HG03196 (cell line): ENCODE data around the gene DMD.

Source experiments
- ATAC-seq: cut with Tn5 transposase; IDR thresholded peaks from one replicate; pipeline ENCODE4 v1.9.1; 2021; ENCODE audit not compliant: unreplicated experiment

Gene DMD

DNA sequence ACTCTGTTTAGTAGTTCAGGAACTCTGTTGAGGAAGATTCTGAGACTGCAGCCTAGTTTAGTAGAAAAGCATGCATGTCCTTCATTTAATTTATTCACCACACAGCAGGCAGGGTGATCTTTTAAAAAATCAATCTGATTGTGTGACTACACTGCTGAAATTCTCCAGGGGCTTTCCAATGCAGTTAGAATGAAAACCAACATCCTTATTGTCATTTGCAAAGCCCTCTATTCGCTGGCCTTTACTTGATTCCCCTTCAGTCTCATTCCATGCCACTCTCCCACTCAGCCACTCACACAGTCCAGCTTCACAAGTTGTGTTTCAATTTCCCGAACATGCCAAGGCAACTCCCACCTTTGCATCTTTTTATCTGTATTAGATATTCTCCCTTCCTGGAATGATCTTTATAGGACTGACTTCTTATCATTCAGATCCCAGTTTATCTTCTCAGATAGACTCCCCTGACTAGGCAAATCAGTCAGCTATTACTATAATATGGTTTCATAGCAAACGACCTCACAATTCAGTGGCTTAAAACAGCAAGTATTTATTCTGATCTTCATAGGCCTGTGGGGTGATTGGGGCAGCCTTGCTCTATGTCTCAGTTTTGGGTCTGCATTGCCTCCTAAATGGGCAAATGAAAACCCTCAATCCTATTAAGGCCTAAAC is 2118.2 kb downstream of the DMD start:
- ATAC-seq: no peak

DNA sequence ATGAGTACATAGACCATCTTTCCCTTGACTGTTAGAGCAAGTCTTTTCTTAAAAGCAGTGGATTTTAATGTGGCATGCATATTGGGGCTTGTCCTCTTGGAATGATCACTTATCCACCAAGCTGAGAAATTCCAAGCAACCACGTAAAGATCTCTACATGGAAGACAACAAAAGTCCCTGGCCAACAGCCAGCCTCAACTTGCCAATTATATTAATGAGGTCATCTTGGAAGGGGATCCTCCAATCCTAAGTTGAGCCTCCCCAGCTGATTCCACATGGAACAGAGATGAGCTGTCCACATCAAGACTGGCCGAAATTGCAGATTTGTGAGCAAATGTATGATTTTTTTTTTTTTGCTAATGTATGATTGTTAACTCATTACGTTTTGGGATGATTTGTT is 2118.9 kb downstream of the DMD start:
- ATAC-seq: no peak

DNA sequence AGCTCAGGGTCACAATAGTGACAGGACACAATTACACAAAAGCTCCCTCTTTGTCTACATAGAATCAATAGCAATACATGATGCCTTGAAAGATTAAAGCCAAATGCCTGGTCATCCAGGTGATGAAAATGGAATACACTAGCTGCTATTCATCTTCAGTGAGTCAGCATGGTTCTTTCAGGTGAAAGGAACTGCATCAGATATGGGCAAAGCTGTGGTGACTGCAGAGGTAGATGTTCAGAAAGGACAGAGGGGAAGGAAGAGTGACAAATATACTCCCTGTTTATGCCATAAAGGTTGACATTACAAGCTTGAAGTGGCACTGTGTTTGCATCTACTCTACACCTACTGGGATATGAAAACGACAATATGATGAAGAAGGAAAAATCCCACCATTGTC is 2119.5 kb downstream of the DMD start:
- no peak for ATAC-seq

DNA sequence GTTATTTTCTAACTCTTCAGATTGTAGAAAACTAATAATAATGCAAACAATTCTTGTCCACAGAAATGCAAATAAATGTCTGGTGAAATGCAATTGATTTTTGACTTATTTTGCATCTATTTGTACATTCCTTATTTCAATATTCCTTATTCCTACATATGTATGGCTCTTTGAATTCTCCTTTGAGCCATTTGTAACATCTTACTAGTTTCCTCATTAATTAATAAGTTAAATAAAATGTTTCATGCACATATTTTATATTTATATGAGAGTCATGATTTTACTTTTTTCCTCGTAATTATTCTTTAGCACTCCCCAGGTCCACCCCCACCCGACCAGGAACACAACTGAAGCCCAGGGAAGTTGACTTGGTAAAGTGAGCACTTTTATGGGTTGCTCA is 2136.8 kb downstream of the DMD start:
- no peak for ATAC-seq

DNA sequence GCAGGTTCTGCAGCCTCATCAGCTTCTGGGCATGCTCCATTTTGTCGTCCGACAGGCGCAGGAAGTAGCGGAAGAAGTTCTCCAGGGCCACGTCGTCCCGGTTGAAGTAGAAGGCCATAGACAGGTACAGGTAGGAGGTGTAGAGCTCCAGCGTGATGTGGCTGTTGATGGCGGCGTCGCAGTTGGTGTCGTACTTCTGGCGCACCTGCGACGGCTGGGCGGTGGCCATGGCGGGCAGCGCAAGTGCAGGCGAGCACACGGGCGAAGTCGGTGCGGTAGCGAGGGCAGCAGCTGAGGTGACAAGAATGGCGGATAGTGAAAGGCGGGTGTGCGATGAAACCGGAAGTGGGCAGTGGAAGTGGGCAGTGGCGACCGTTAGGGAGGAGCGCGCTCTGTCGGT is 2139.6 kb downstream of the DMD start, which contains the start of gene FTHL17:
Gene FTHL17 (minus strand): TSS at position 317 of the 400 bp plus-strand sequence. CDS start 88 bp downstream, at position 229.
- no peak for ATAC-seq

DNA sequence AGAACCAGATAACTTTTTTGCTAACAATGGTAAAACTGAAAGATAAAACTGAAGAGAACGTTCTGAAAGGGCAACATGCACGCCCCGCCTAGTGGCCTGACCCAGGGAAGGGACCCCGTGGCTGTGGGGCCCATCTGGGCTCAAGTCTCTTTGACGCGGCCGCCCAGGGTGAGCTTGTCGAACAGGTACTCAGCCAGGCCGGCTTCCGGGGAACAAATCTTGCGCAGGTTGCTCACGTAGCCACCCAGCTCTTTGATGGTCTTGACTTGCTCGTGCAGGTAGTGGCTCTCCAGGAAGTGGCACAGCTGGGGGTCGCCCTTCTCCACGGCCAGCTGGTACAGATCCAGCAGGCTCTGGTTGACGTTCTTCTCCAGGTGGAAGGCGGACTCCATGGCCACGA is 2140.1 kb downstream of the DMD start:
- ATAC-seq: no peak

DNA sequence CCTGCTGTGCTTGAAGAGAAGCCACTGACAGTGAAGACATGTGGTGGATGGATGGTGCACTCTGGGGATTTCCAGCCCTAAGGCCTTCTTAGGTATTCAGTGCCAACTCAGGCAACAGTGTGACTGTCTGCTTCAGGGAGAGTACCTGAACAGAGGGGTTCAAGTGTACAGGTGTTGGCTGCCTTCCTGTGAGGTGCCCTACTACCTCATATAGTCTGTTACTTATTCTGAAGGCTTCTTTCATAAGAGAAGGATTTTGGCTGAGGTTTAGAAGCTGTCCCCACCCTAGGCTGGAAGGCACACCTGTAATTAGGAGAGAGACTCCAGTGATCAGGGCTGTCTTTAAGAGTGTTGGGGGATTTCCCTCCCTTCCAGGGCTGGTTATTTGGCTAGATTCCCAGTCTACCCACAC is 2141.3 kb downstream of the DMD start:
- ATAC-seq: no peak
